ENCODE results near the gene ASNSD1.
"Not testable (repeated sequence)": the region's sequence is repeated elsewhere in the genome, so short reads cannot be mapped to it uniquely, and the experiment has no call there.

The ASNSD1 gene

GRCh38 chr2:189681903-189682302, 20.6 kb downstream of the ASNSD1 start:
- no peak for TF ChIP-seq CTCF (IDR thresholded peaks at IDR 0.05; ENCODE audit: low read depth, low read length)
- H3K9me3 ChIP-seq (ENCODE audit: severe bottlenecking), result no peaks in the 10 kb centered on the region
- DNase-seq, result no peak
- no peak overlapping the region for H3K4me3 ChIP-seq (ENCODE audit: low read depth, low read length)
- no peak overlapping the region for H3K27ac ChIP-seq
- H3K27me3 ChIP-seq (ENCODE audit: insufficient read depth, low read depth, severe bottlenecking), result no peaks in the 10 kb centered on the region
- H3K36me3 ChIP-seq, result no peaks in the 10 kb centered on the region

DNA sequence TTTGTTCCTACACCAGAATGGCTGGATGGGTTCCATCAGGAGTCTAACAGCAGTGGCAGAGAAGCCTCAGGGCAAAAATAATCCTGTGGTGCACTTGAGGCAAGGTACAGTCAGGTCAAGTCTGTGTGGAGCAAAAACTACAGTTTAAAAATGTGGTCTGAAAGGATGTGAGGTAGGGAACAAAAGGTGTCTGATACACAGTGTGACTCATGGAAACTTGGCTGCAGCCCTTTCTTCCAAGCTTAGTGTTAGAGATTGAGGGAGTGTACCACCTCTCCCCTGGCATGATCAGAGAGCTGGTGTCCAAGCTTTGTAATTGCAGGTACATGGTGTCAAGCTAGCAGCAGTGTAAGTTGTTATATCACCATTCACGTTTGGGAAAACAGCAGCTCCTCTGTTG, 22.1 kb downstream of the ASNSD1 start:
- Histone ChIP-seq H3K4me3 (ENCODE audit: low read depth, low read length) (no peak overlapping the region), H3K9me3 (ENCODE audit: severe bottlenecking) (no peaks in the 10 kb centered on the region), H3K27ac (no peak overlapping the region), H3K36me3 (no peaks in the 10 kb centered on the region), H3K27me3 (ENCODE audit: insufficient read depth, low read depth, severe bottlenecking) (no peaks in the 10 kb centered on the region)
- TF ChIP-seq CTCF (IDR thresholded peaks at IDR 0.05; ENCODE audit: low read depth, low read length), result no peak
- no peak for DNase-seq

DNA sequence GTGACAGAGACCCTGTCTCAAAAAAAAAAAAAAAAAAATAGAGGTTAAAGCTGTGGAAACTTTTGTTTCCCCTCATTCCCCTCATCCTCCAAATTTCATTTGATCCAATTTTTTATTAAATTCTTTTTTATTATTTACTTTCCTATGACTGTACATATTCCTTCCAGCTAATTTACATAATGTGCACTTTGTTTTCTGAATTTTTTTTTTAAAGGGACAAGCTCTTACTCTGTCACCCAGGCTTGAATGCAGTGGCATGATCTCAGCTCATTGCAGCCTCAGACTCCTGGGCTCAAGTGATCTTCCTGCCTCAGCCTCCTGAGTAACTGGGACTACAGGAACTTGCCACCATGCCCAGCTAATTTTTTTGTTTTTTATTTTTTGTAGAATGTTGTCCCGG, 23.6 kb downstream of the ASNSD1 start:
- no peak for DNase-seq
- H3K9me3 ChIP-seq (ENCODE audit: severe bottlenecking), result no peaks in the 10 kb centered on the region

GRCh38 chr2:189685540-189686229, 24.4 kb downstream of the ASNSD1 start:
- H3K9me3 ChIP-seq (ENCODE audit: severe bottlenecking), result no peaks in the 10 kb centered on the region
- no peak for DNase-seq
- no peak overlapping the region for H3K27ac ChIP-seq
- TF ChIP-seq CTCF (IDR thresholded peaks at IDR 0.05; ENCODE audit: low read depth, low read length), result no peak
- H3K4me3 ChIP-seq (ENCODE audit: low read depth, low read length), result no peak overlapping the region
- peaks cover 4% of the 10 kb centered on the region; the same call in 1 of the 2 replicates for H3K36me3 ChIP-seq
- H3K27me3 ChIP-seq (ENCODE audit: insufficient read depth, low read depth, severe bottlenecking), result no peaks in the 10 kb centered on the region

More for the DNA sequence above, 23.6 kb downstream of the ASNSD1 start:
- Histone ChIP-seq H3K27ac (no peak overlapping the region), H3K36me3 (no peaks in the 10 kb centered on the region), H3K4me3 (ENCODE audit: low read depth, low read length) (no peak overlapping the region), H3K27me3 (ENCODE audit: insufficient read depth, low read depth, severe bottlenecking) (no peaks in the 10 kb centered on the region)
- TF ChIP-seq CTCF (IDR thresholded peaks at IDR 0.05; ENCODE audit: low read depth, low read length), result no peak

GRCh38 chr2:189687796-189688195, 26.5 kb downstream of the ASNSD1 start:
- DNase-seq; H3K27me3 ChIP-seq (ENCODE audit: insufficient read depth, low read depth, severe bottlenecking); H3K9me3 ChIP-seq (ENCODE audit: severe bottlenecking); H3K4me3 ChIP-seq (ENCODE audit: low read depth, low read length); H3K36me3 ChIP-seq; H3K27ac ChIP-seq: not testable (repeated sequence)

DNA sequence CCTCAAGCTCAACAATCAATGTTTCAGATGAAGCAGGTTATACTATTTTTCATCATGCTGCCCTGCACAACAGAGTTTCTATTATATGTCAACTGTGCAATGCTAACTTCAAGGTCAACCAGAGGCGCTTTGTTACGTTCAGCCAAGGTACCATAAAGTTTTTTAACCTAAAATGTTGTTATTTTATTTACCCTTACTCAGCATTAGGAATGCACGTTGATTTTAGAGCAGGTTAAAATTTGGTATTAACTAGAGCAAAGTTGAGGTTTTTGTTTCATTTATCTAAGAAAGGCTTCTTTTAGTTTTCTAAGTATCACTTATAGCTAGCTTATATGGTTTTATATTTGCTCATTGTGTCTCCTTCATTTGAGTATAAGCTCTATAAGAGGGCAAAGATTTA, 35.0 kb downstream of the ASNSD1 start:
- Histone ChIP-seq H3K27ac (no peak overlapping the region), H3K9me3 (ENCODE audit: severe bottlenecking) (no peaks in the 10 kb centered on the region), H3K36me3 (no peaks in the 10 kb centered on the region), H3K4me3 (ENCODE audit: low read depth, low read length) (no peak overlapping the region), H3K27me3 (ENCODE audit: insufficient read depth, low read depth, severe bottlenecking) (no peaks in the 10 kb centered on the region)
- no peak for TF ChIP-seq CTCF (IDR thresholded peaks at IDR 0.05; ENCODE audit: low read depth, low read length)
- no peak for DNase-seq
